Activated effector memory CD4-positive, alpha-beta T cell treated with Interleukin-2 at 50 U/mL for 16 hours (primary cell): ENCODE results near the gene SLC26A2.
A peak's percentile ranks its signal among the peaks of the same experiment; 100 is the strongest.

Experiments
- DNase-seq: peaks from one replicate; pipeline ENCODE4 v3.0.0-alpha.2; 2020

The SLC26A2 gene

GRCh38 chr5:149962601-149963300 lies 2.2 kb downstream of the SLC26A2 start:
- no peak for DNase-seq

- no peak for DNase-seq
Measured at GRCh38 chr5:149963729-149964128, 3.2 kb downstream of the SLC26A2 start.

- no peak for DNase-seq
Measured at GRCh38 chr5:149966946-149967345, 6.4 kb downstream of the SLC26A2 start.

- no peak for DNase-seq
Measured at GRCh38 chr5:149969181-149969930, 8.8 kb downstream of the SLC26A2 start.

GRCh38 chr5:149975409-149975808 lies 14.9 kb downstream of the SLC26A2 start:
- no peak for DNase-seq

- DNase-seq, result no peak
Measured at GRCh38 chr5:149979896-149980295, 19.3 kb downstream of the SLC26A2 start.

GRCh38 chr5:149981206-149981605 lies 20.6 kb downstream of the SLC26A2 start:
- DNase-seq, result no peak

- no peak for DNase-seq
Measured at GRCh38 chr5:149982505-149982904, 21.9 kb downstream of the SLC26A2 start.

GRCh38 chr5:149988126-149988525 lies 27.6 kb downstream of the SLC26A2 start:
- no peak for DNase-seq

- DNase-seq, result peak; percentile 33
Measured at GRCh38 chr5:149990518-149991376, 30.2 kb downstream of the SLC26A2 start.

GRCh38 chr5:149993471-149993870 lies 32.9 kb downstream of the SLC26A2 start:
- no peak for DNase-seq

- no peak for DNase-seq
Measured at GRCh38 chr5:149995385-149996204, 35.0 kb downstream of the SLC26A2 start.

- no peak for DNase-seq
Measured at GRCh38 chr5:149996205-149996890, 35.8 kb downstream of the SLC26A2 start.

GRCh38 chr5:149998281-149998680 lies 37.7 kb downstream of the SLC26A2 start:
- no peak for DNase-seq

GRCh38 chr5:149999359-149999758 lies 38.8 kb downstream of the SLC26A2 start:
- no peak for DNase-seq

GRCh38 chr5:149999866-150000255 lies 39.3 kb downstream of the SLC26A2 start:
- DNase-seq, result no peak

GRCh38 chr5:150000256-150000989 lies 39.9 kb downstream of the SLC26A2 start, which contains the start of the genes HMGXB3 and TIGD6:
HMGXB3 (plus strand) TSS chr5:150000739; CDS start chr5:150004853, 4,114 bp downstream.
TIGD6 (minus strand) TSS chr5:150000654; CDS start chr5:149996348, 4,306 bp downstream.
- peak; percentile 79 for DNase-seq

- DNase-seq, result peak; percentile 25
Measured at GRCh38 chr5:150000990-150001659, 40.6 kb downstream of the SLC26A2 start.

- DNase-seq, result peak; percentile 44
Measured at GRCh38 chr5:150001660-150002486, 41.3 kb downstream of the SLC26A2 start.
